GM11168 (cell line): ENCODE measurements around the gene NEU4.
"Not testable (repeated sequence)": the region's sequence is repeated elsewhere in the genome, so short reads cannot be mapped to it uniquely, and the experiment has no call there.

Source experiments
- in situ Hi-C: fragments of 300-500 bp; cut with MboI; formaldehyde crosslinking; loops from one replicate; pipeline ENCODE4 v1.12.0; 2022; ENCODE audit warnings: low sequenced_read_pairs; ENCODE audit not compliant: unreplicated experiment

The NEU4 gene

DNA sequence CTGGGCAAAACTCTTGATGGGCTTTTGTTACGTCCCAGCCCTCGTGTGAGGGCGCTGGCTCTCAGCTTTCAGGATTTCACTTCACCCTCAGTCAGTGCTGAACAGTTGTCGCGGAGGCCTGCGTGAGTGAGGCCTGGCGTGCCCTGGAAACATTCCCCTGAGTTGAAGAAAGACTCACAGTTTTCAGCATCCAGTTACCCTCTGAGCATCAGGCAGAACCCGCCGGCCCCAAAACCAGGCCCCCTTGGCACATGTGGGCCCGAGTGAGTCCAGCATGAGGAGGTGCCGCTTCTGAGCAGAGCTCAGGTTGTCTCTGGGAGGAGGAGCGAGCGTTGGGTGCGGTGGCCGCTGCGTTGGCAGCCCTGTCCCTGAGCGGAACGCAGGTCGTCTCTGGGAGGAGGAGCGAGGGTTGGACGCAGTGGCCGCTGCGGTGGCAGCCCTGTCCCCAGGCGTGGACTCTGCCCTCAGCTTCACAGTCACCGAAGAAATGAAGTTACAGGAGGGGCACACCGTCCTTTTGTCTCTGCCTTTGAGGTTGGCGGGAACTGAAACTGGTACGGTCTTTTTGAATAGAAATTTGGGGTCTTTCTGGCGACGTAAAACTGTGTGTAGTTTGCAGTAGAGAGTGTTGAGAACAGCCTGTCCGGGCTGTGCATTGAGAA, at the start of gene NEU4:
Gene NEU4 (plus strand): TSS at position 473 of the 662 bp plus-strand sequence. CDS start 5,292 bp downstream, outside the sequence.
- in situ Hi-C loops = no loop called here

GRCh38 chr2:241759893-241760292, 49.1 kb upstream of the NEU4 start:
- in situ Hi-C loops = not testable (repeated sequence)

GRCh38 chr2:241760301-241760771, 48.7 kb upstream of the NEU4 start:
- in situ Hi-C loops = no loop called here

DNA sequence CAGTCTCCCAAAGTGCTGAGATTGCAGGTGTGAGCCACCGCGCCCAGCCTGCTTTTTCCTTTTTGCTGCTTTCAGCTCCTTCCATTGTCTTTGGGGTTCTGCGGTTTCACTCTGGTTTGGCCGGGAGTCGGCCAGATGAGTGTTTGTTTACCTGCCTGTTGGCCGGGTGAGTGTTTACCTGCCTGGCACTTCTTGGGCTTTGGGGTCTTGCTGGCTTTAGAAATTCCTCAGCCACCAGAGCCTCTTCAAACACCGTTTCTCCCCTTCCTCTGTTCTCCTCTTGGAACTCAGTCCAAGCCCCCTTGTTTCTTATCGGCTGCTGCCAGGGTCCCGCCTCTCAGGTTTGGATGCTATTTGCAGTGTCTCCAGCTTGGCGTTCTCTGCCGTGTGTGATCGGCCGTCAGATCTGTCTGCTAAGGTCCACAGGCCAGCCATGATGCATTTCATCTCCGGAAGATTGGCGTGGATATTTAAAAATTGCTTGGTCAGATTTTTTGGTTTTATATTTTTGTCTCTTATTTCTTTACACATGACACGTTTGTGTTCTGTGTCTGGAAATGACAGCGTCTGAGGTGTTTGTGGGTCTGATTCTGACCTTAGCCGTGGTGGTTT, 46.6 kb upstream of the NEU4 start:
- in situ Hi-C loops = no loop called here

DNA sequence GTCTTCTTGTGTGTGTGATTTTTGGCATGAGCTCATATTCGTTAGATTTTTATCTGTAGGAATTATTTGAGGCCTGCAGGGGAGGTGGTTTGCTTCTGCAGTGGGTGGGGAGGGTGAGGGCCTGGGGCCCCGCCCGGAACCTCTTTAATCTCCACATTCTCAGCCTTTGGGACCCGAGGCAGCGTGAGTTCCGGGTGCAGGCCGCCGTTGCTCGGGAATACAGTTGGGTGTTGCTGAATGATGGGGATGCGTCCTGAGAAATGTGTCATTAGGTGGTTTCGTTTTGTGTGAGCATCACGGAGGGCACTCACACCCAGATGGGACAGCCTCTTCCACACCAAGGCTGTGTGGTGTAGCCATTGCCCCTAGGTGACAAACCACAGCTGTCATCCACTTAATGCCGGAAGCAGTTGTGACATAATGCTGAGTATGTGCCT, 46.0 kb upstream of the NEU4 start:
- in situ Hi-C loops = no loop called here

DNA sequence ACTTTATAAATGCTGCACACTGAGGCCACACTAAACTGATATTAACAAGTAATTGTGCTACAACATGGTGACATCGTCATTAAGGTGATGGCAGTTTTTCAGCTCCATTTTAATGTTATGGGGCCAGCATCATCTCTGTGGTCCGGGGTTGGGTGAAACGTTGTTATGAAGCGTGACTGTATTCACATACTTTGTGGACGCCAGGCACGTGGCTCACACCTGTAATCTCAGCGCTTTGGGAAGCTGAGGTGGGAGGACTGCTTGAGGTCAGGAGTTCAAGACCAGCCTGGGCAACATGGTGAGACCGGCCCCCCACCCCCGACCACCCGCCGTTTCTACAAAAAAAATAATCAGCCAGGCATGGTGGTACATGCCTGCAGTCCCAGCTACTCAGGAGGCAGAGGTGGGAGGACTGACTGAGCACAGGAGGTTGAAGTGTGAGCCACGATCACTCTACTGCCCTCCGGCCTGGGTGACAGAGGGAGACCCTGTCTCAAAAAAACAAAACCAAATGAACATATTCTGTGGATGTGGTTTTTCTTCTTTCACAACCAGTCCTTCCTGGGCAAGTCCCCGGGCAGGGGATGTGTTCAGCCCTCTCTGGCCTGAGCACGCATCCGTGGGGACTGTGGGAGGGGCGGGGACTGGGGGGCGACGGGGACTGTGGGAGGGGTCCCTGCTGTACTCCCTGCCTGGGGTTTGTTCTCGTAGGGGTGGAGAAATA, 45.3 kb upstream of the NEU4 start:
- in situ Hi-C loops = no loop called here

- in situ Hi-C loops = no loop called here
Measured at GRCh38 chr2:241764275-241765241, 44.4 kb upstream of the NEU4 start.

- in situ Hi-C loops = no loop called here
Measured at GRCh38 chr2:241767464-241768250, 41.3 kb upstream of the NEU4 start.

DNA sequence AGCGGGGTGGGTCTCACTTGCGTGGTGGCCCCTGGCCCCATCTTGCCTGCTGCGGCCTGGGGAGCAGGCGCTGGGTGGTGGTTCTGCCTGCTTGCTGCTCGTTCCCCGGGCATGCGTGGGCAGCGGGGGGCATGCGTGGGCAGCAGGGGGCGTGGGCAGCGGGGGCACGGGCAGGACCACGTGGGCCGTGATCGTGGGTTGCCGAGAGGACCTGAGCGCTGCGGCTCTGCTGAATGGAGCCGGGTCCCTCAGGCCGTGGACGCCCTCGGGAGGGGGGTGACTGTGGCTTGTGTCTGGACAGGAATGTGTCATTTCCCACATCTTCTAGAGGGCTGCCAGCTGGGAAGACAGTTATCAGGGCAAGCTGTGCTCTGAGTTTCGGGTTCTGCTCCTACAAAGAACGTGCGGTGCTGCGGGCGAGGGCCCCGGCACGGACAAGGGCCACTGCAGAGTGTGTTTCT, 40.7 kb upstream of the NEU4 start:
- in situ Hi-C loops = no loop called here

DNA sequence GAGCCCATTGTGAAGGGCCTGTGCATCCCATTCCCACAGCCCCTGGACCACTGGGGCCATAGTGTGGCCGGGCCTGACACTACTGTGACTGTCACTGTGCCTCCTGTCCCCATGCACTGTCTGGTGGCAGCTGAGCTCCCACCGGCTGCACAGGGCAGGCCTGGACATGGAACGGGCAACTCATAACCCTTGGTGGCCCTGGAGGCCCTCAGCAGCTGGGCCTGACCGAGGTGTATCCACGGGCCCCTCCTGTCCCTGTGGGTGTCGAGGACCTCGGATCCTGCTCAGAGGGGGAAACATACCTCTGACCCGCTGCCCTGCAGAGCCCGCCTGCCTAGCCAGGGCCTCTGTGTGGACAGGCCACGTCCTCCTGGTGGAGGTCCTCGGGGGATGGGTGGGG, 40.1 kb upstream of the NEU4 start:
- in situ Hi-C loops = no loop called here

DNA sequence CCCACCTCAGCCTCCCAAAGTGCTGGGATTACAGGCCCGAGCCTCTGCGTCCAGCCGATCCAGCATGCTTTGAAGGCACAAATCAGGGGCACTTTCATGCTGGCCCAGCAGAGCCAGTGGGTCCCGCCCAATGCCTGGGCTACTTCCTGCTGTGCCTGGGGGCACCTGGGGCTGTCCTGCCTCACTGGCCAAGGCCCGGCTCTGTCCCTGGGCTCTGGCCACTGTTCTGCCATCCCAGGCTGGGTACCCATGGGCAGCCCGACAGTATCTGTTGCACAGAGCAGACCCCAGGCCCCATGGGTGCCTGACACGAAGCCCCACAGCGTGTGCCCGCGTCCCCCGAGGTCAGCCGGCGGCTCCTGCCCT, 39.2 kb upstream of the NEU4 start:
- in situ Hi-C loops = no loop called here

DNA sequence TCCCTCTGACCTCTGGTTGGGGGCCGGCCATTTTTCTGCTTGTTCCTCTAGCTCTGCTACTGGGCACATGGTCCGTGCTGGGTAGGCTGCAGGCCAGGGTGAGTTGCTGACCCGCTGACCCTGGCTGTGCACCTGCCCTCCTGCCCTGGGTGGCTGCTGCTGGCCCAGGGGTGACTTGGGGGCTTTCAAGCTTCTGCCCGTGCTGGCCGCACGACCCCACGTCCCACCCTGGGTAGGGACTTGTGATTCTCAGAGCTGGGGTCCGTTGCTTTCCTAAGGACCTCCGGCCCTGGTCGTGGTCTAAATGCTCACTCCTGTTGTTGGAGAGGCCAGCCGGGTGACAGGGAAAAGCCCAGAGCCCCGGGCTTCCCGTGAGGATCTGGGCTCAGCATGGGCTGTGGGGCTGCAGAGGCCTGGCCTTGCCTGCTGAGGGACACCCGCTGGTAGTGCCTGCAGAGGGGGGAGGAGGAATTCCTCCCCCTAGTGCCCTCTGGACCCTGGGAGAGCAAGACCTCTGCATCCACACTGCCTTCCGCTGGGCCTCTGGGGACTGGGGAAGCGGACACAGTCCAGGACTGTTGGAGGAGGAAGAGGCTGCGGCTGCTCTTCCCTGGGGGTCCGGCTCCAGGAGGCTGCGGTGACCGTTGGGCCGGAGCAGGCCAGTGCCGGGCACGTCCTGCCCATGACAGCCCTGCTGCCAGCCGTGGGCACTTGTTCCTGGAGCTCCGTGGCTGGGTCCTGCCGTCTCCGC, 38.6 kb upstream of the NEU4 start:
- in situ Hi-C loops = no loop called here

DNA sequence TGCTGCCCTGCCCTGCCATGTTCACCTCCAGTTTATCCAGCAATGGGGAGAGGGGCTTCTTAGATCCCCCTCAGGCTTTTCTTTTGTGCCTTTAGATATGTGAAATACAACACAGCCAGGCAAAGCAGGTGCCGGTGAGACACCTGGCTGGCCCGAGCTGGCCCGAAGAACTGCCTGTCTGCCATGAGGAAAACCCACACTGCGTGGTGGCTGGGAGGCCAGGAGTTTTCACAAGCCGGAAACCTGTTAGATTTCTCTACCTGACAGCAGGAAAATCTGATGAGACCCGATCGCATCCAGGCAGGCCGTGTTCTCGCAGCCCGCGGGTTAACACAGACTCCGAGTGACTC, 38.1 kb upstream of the NEU4 start:
- in situ Hi-C loops = no loop called here

- in situ Hi-C loops = no loop called here
Measured at GRCh38 chr2:241771286-241772062, 37.5 kb upstream of the NEU4 start.

GRCh38 chr2:241772063-241772499, 36.9 kb upstream of the NEU4 start:
- in situ Hi-C loops = no loop called here

DNA sequence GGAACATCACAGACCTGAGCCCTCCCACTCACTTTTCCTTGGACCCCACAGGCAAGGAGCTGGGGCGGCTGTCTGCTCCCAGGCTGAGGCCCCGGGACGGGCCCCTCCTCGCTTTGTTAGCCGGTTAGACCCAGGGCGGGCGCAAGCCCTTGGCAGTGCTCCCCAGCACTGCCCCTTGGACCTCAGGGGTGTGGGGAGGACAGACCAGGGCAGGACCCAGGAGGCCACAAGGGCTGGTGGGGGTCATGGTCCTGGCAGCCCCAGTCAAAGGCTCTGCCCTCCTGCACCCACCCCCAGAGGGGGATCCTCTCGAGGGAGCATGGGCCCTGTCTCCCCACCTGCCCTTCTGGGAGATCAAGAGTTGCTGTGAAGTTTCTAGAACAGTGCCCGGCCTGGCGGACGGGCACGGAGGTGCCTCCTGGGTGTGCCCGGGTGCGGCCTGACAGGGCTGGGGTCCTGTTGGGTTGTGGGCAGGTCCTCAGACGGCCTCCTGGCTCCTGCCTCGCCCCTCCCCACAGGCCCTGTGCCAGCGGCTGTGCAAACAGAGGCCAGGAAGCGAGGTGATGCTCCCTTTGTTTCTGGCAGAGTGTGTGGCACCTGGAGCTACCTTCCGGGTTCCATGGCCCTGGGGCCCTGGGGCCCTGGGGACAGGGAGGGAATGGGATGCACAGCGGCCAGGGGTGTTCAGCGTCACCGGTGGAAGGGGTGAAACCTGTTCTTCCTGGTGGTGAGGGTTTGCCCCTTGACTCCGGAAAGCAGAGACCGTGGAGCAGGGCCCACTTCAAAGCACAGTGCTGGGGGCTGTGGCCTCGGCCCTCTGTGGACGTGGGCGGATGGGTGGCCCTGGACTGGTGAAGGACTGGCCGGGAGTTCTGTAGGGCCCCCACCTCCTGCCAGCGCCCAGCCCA, 35.2 kb upstream of the NEU4 start:
- in situ Hi-C loops = no loop called here
